Ramos (cell line): ENCODE results near the gene PODXL2.
"Not testable (repeated sequence)": the region's sequence is repeated elsewhere in the genome, so short reads cannot be mapped to it uniquely, and the experiment has no call there.

Experiments used
- in situ Hi-C: fragments of 300-500 bp; cut with MboI; formaldehyde crosslinking; loops from one replicate; pipeline ENCODE4 v1.14.3; 2022; ENCODE audit warnings: low sequenced_read_pairs; ENCODE audit not compliant: unreplicated experiment

PODXL2 gene

DNA sequence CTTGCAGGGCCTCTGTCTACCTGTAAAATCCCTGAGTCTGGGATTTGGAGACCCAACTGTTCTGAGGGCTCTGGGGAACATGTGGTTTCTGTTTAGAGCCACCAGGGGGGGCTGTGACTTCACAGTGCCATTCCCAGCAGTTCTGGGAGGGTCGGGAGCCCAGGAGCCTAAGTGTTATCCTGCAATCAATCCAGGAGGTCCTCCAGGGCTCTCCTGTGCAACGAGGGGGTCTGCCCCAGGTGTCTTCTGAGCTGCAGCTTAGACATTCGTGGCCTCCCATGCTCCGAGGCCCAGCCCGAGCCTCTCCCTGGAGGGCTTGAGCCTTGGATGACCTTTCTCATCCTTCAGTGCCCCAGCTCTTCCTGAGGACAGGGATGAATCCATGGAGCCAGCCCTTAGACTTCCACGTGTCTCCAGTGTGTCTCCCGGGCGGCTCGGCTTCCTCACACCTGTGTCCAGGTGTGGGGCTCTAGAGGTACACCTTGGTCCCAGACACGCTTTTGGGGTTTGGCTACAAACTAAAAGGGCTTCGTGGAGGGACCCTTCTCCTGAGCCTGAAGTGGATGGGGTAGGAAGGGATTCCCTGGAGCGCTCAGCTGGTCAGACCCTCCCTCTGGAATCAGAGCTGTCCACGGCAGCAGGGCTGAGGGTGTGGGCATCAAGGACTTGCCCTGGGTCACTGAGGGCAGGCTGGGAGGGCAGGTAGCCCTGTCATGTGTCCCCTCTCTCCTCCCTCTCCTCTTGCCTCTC lies 23.4 kb downstream of the PODXL2 start:
- in situ Hi-C loops = no loop called here

DNA sequence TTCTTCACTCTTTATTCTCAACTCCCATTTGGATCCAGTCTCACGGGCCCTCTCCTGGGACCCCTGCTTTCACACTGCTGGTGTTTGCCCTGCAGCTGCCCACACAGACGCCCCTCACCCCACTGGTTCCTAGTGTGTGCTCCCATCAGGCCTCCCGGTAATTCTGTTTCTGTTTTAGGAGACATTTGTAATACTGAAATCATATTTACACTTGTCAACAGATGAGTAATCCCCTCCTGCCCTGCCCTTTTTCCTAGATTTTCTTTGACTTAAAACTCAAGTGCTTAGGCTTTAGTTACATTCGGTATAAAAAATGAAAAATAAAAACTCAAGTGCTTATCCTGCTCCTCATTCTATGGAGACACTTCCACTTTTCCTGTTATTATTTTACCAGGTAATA lies 25.4 kb downstream of the PODXL2 start:
- in situ Hi-C loops = no loop called here

DNA sequence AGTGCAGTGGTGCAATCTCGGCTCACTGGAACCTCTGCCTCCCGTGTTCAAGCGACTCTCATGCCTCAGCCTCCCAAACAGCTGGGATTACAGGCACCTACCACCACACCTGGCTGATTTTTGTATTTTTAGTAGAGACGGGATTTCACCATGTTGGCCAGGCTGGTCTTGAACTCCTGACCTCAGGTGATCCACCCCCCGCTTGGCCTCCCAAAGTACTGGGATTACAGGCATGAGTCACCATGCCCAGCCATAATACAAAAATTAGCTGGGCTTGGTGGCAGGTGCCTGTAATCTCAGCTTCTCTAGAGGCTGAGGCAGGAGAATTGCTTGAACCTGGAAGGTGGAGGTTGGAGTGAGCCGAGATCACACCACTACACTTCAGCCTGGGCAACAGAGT lies 26.0 kb downstream of the PODXL2 start:
- in situ Hi-C loops = not testable (repeated sequence)

DNA sequence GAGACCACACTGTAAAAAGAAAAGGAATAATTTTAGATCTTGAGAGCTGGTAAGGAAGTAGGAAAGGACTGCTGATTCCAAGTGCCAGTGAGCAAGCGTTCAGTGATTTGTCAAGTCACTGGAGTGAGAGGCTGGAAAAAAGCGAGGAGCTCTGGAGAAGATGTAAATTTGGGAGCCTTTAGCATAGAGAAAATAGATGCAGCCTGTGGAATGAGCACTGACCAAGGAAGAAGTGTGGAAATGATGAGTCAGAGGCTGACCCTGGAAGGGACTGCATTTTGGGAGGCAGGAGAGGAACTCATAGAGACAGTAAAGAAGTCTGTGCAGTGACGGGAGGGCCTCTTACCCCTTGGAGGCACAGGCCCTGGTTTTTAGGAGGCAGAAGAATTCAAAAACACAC lies 26.7 kb downstream of the PODXL2 start:
- in situ Hi-C loops = no loop called here

DNA sequence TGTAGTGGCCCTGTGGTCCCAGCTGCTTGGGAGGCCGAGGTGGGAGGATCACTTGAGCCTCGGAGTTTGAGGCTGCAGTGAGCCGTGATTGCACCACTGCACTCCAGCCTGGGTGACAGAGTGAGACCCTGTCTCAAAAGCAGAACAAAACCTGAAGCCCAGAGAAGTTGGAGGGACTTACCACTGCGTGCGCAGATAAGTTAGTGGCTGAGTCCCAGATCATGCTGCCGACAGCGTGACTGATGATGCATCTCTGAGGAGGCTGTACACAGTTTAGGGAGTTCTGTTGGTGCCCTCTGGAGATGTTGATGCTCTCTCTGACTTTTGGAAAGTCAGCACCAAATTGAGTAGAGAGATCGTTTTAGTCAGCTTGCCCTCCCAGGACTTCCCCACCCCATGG lies 27.9 kb downstream of the PODXL2 start:
- in situ Hi-C loops = no loop called here

DNA sequence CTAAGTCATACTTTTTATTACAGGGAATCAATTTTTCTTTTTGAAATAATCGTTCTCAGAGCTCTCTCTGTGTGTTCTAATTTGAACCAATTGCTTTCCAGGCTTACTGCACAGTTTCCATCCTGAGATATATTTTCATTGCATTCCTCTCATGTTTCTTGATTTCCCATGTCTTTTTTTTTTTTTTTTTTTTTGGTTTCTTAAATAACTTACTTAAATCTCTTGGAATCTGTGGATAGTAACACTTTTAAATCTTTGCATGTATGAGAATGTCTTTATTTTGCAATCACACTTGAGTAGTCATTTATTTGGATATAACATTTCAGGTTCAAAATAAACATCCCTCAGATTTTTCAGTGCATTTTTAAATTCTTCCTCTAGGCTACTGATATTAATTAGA lies 29.2 kb downstream of the PODXL2 start:
- in situ Hi-C loops = no loop called here

DNA sequence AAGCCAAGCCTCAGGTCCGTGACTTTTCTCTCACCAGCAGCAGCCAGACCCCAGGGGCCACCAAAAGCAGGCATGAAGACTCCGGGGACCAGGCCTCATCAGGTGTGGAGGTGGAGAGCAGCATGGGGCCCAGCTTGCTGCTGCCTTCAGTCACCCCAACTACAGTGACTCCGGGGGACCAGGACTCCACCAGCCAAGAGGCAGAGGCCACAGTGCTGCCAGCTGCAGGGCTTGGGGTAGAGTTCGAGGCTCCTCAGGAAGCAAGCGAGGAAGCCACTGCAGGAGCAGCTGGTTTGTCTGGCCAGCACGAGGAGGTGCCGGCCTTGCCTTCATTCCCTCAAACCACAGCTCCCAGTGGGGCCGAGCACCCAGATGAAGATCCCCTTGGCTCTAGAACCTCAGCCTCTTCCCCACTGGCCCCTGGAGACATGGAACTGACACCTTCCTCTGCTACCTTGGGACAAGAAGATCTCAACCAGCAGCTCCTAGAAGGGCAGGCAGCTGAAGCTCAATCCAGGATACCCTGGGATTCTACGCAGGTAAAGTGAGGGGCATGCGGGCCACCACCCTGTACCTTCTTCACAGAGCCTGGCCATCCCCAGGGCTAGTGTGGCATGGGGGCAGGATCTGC lies 31.8 kb downstream of the PODXL2 start:
- in situ Hi-C loops = no loop called here

DNA sequence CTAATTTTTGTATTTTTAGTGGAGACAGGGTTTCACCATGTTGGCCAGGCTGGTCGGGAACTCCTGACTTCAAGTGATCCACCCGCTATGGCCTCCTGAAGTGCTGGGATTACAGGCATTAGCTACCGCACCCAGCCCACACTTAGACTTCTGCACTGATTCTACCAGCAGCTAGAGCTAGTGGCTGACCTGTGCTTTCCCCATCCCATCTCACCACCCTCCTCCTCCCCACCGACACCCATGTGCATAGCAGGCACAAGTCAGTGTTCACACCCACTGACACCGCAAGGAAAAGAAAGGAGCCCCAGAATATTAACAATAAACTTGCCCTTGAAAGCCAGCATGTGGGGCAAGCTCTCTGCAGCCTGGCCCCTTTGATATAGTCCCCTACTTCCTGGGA lies 32.6 kb downstream of the PODXL2 start:
- in situ Hi-C loops = no loop called here

DNA sequence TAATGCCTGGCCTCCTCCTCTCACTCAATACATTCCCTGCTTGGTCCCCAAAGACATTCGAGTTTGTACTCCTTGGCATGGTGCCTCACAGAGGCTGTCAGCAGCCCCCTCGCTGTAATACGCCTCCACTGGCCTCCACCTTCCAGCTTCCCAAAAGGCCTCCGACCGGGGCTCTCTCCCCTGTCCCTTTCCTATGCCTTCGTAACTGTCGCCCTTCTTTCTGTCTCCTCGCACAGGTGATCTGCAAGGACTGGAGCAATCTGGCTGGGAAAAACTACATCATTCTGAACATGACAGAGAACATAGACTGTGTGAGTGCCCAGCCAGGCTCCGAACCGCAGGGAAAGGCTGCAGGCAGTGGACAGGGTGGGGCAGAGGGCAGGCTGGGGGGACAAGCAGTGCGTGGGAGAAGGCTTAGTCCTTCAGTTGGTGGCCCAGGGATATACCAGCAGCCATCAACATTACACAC lies 33.0 kb downstream of the PODXL2 start:
- in situ Hi-C loops = no loop called here

DNA sequence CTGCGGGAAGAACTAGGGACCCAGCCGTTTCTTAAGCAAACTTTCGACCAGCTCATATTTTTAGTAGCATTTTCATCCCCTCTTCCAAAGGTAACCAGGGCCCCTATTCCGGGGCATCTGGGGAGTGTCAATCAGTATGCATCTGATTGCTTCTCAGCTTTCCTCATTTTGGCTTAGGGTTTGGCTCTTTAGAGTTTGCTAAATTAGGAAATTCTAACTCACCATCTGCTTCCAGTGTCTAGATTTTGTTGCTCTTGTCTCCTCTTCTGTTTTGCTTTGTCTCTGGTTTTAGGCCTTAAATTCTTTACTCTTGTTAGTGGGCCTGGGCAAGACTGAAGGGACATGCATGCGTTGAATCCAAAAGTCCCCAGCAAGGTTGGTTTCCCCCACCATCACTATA lies 34.2 kb downstream of the PODXL2 start:
- in situ Hi-C loops = no loop called here

DNA sequence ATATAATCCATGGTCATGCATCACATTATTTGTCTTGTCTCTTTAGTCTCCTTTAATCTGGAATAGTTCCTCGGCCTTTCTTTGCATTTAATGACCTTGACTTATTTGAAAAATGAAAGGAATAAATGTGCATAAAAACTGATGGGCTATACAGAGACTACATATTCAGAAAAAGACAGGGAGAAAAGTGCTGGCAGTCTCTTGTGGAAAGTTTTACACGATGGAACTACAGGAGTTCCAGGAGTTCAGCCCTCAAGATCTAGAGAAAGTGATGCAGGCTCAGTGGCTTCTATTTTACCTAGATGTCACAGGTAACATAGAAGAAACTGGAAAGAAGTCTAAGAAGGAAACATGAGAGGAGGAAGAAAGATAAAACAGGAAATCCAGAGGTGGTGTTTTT lies 36.2 kb downstream of the PODXL2 start:
- in situ Hi-C loops = no loop called here

DNA sequence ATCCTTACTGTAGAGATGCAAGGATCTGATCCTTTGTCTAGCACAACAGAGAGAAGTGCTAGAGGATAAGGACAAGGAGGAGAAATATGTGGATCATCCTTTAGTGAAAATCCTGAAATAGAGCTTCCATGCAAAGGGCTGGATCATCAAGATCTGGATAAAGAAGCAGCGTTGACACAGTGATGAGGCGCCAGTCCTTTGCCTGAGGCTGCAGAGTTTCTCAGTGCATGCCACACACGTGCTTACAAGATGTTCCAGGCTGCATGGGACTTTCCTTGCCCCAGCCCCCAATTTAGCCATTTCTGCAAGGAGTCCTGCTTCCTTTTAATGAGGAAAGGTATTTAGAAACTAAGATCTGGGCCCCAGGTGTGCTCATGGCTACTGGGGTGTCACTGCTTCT lies 36.6 kb downstream of the PODXL2 start:
- in situ Hi-C loops = no loop called here

DNA sequence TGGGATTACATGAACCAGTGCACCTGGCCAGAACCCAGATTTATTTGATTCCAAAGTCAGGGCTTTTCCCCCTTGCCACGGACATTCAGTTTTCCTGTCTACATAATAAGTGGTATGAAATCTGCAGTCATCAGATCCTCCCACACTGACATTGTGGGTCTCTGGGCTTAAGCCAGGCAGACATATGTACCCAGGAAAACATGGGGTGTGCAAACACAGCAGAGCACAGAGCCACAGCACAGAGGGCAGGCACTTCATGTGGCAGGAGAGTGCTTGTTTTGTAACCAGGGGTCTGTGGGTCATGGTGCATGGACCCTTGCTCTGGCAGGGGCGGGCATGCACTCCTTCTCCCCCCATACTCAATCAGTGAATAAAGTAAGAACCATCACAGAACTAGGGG lies 37.7 kb downstream of the PODXL2 start:
- in situ Hi-C loops = no loop called here

DNA sequence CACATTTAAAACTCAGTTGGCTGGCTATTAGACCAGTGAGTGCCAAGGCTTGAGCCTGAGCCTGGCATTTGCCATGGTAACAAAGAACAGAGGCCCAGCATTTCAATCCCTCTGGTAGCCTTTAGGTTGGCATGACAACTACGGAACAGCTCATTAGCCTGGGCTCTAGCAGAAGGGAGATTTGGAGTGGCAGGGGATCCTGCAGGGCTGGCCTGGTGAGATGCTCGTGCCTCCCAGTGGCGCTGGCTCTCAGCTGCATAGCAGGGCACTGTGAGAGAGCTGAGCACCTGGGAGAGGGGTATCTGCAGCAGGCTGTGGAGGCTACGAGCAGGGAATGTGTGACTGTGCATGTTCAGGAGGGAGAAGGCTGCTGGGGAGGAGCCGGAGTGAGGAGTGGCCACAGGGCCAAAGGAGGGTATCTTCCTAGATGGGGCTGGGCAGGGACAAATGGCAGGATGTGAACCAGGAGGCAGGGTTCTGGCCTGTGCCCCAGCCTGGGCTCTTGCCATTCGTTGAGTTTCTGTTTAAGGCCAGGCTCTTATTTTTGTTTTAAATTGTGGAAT lies 38.2 kb downstream of the PODXL2 start:
- in situ Hi-C loops = no loop called here

DNA sequence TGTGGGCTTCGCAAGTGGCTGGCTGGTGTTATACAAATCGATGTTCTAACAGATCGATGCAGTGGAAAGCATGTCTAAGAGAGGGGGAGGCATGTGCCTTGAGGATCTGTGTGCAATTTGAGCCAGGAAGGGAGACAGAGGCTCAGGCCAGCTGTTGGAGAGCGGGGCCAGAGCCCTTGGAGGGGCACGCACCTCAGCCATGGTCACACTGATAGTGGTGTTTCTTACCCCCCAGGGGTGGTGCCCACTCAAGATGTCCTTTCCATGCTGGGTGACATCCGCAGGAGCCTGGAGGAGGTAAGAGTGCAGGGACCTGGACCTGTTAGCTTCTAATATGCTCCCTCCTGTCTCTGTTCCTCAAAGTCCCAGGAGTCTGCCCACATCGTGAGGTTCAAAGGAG lies 39.9 kb downstream of the PODXL2 start:
- in situ Hi-C loops = no loop called here

DNA sequence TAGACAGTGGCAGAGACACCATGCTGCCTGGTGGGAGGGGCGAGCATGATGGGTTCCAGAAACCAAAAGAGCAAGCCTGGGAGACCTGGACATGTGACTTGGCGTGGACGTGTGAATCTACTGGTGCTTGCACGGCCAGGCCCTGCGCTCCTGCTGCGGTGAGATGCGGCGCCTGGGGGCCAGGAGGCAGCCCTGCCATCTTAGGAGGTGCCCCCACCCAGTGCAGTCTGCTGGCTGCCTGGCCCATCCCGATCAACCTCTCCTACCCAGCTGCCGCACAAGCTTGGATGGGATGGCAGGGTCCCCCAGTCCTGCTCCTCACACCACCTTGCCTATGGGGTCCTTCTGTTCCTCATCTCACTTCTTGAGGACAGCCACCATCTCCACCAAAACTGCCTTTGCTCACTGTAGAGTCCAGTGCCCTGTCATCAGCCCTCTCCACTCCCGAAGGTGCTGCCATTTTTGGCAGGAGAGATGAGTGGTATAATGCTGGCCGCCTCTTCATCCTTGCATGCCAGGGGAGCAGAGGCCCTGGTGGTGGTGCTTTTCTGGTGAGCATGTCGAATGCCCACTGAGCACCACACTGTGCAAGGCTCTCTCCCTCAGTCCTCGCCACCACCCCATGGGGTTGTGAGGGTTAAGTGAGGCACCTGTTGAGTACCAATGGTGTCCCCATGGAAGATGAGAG lies 40.7 kb downstream of the PODXL2 start:
- in situ Hi-C loops = no loop called here

DNA sequence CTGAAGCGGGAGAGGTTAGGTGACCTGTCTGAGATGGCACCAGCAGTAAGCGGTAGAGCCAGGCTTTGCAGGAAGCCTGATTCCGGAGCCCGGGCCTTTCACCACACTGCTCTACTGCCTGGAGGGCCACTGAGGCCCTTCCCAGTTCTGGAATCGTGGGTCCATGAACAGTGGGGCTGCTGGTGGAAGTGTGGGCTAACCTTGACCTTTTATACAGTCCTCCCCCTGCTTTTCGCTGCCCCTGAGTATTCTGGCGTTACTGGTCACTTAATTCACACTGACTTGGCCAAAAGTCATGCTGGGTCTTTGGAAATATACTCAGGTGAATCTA lies 41.2 kb downstream of the PODXL2 start:
- in situ Hi-C loops = no loop called here

DNA sequence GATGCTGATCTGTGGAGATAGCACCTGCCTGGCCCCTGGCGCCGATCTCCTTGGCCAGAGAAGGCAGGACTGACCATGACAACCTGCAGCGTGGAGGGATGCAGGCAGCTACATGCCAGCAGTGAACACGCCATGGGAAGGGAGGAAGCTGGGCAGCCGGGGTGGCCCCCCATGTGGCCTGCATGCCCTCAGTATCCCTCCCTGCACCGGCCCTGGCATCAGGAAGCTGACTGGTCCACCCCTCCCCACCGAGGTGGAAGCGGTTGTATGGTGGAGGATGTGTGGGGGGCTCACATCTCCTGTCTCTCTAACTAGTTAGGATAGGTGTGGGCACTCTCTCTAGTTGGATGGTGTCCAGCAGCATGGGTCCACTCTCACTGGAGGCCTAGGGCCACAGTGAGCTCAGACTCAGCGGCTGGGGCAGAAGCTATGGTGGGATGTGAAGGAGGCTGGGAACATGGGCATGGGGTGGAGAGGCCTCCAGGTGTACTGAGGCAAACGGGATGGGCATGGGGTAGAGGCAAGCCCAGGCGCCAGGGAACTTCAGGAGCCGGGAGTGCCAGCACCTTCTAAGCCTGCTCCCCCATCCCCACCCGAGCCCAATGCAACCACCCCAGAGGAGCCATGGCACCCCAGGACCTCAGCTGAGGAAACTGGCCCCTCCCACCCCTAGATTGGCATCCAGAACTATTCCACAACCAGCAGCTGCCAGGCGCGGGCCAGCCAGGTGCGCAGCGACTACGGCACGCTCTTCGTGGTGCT lies 42.0 kb downstream of the PODXL2 start:
- in situ Hi-C loops = no loop called here

DNA sequence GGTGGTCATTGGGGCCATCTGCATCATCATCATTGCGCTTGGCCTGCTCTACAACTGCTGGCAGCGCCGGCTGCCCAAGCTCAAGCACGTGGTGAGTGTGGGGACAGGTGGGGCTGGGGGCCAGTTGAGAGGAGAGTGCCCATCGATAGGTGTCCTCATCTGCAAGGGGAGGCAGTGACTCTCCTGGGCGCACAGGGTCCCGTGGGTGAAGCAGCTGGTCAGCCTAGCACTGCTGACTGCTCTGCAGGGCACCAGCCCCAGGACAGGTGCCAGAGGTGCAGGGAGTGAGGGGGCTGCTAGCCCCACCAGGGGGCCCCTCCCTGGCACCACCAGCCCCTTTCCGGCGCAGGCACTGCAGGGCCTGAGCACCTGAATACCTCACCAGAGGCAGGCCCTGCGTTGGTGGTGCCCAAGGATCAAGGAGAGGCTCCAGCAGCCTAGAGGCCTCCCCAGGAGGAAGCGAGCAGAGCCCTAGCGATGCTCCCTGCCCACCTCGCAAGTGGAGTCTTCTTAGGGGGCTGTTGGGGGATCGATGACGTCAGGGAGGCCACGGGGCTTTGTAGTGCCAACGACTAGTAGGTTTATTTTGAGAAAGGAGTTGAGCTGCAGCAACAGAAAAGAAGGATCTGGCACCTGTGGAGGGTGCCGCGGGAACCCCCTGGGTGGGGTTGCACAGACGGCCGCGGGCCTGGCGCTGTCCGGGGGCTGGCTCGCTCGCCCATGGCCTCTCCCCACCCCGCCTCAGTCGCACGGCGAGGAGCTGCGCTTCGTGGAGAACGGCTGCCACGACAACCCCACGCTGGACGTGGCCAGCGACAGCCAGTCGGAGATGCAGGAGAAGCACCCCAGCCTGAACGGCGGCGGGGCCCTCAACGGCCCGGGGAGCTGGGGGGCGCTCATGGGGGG lies 42.8 kb downstream of the PODXL2 start:
- in situ Hi-C loops = no loop called here
